Lung (tissue), 12 donors: ENCODE data around the gene ZNF208. TPM values are rescaled to one million over a fixed set of nuclear protein-coding genes. Genes with fewer than 3 reads are reported as not detected.

Experiments
- ATAC-seq: fragments of 200-7000 bp; cut with Tn5 transposase; one replicate; pipeline ENCODE4 v1.9.1; 2020; ENCODE audit warnings: moderate number of reproducible peaks; ENCODE audit not compliant: insufficient read depth, low FRiP score
- DNase-seq, 3 donors: peaks; one replicate each; pipeline ENCODE4 v3.0.0-alpha.2; 2013 to 2017
- H3K27ac ChIP-seq, 2 donors: one replicate each; pipeline ENCODE4 v1.5.1; 2013; ENCODE audit warnings: mild to moderate bottlenecking in 2 of 2, moderate library complexity in 2 of 2, control low read depth in 1 of 2, inconsistent platforms in 1 of 2, low read depth in 1 of 2, low read length in 1 of 2
- H3K27me3 ChIP-seq, 3 donors: one replicate each; pipeline ENCODE4 v1.5.1; 2013; ENCODE audit warnings: low read length in 2 of 3; ENCODE audit not compliant: control insufficient read depth in 3 of 3, insufficient read depth in 3 of 3
- H3K36me3 ChIP-seq, 4 donors: one replicate each; pipeline ENCODE4 v1.5.1; 2013; ENCODE audit warnings: low read length in 4 of 4, mild to moderate bottlenecking in 1 of 4, moderate library complexity in 1 of 4; ENCODE audit not compliant: control insufficient read depth in 4 of 4, insufficient read depth in 4 of 4
- H3K4me1 ChIP-seq, 5 donors: one replicate each; pipeline ENCODE4 v1.5.1; 2013; ENCODE audit warnings: low read length in 5 of 5, mild to moderate bottlenecking in 2 of 5, moderate library complexity in 1 of 5; ENCODE audit not compliant: control insufficient read depth in 5 of 5, insufficient read depth in 5 of 5
- H3K4me3 ChIP-seq: one replicate; pipeline ENCODE4 v1.5.1; 2013; ENCODE audit warnings: mild to moderate bottlenecking, control low read depth, moderate library complexity
- H3K9ac ChIP-seq, 2 donors: one replicate each; pipeline ENCODE4 v1.5.1; 2013; ENCODE audit warnings: low read length in 2 of 2, control low read depth in 1 of 2; ENCODE audit not compliant: insufficient read depth in 1 of 2
- H3K9me3 ChIP-seq, 4 donors: one replicate each; pipeline ENCODE4 v1.5.1; 2013; ENCODE audit warnings: low read length in 3 of 4, mild to moderate bottlenecking in 1 of 4, moderate library complexity in 1 of 4; ENCODE audit not compliant: control insufficient read depth in 4 of 4, insufficient read depth in 3 of 4
- CTCF ChIP-seq: IDR thresholded peaks from 2 replicates; pipeline ENCODE4 v1.5.1; 2012; ENCODE audit warnings: mild to moderate bottlenecking; ENCODE audit errors: control extremely low read depth, extremely low read depth
- WGBS, 2 donors: extraction: QIAGEN DNeasy Blood & Tissue Kit; methylation state at CpG; one replicate each; pipeline ENCODE4 v1.1.7; 2013; 5-methylcytosine and 5-hydroxymethylcytosine counted together
- polyA plus RNA-seq, 2 donors: library from polyadenylated mRNA; stranded (reverse); fragments of 200-250 nt; gene quantifications; one replicate each; pipeline ENCODE4 v1.2.1, GENCODE V29; 2013
- total RNA-seq, 2 donors: library from RNA; depleted of rRNA in 1 of 2; stranded (reverse); fragments of >200 nt in 1 of 2; gene quantifications; one replicate each; pipeline ENCODE4 v1.2.1, GENCODE V29; 2014 to 2021
- donor health status: control.
- donor health status: control.
- donor health status: Bipolar disorder and iron deficiency.
- donor health status: healthy.
- donor health status: DM: yes; HTN: yes; CAD: no.

ZNF208 gene
- total and polyA plus RNA-seq, 4 donors, result 0.17 to 33.8 (median 1.9) TPM

GRCh38 chr19:21908066-21908465, 102.7 kb downstream of the ZNF208 start:
- H3K27me3 ChIP-seq, result no peaks in the 10 kb centered on the region
- DNase-seq (no peak), ATAC-seq (no peak)
- H3K27ac ChIP-seq, result no peak overlapping the region
- H3K4me3 ChIP-seq, result no peak overlapping the region
- H3K9ac ChIP-seq, result no peak overlapping the region
- TF ChIP-seq CTCF, result no peak
- no peaks in the 10 kb centered on the region for H3K36me3 ChIP-seq
- peaks cover 0 to 30% (median 8%) of the 10 kb centered on the region in 4 donors for H3K9me3 ChIP-seq
- 92 to 93% methylated on average over 3 of the region's 3 CpGs for WGBS, 2 donors
- H3K4me1 ChIP-seq, result peaks cover 0 to 1% (median 0%) of the 10 kb centered on the region in 5 donors

- H3K9ac ChIP-seq, result no peak overlapping the region
- H3K27me3 ChIP-seq, result no peaks in the 10 kb centered on the region
- H3K9me3 ChIP-seq, result peaks cover 0 to 27% (median 7%) of the 10 kb centered on the region in 4 donors
- TF ChIP-seq CTCF, result no peak
- peaks cover 0 to 1% (median 0%) of the 10 kb centered on the region in 5 donors for H3K4me1 ChIP-seq
- no peak overlapping the region for H3K4me3 ChIP-seq
- no peak for DNase-seq
- no peaks in the 10 kb centered on the region for H3K36me3 ChIP-seq
- no peak overlapping the region for H3K27ac ChIP-seq
- 85 to 95% methylated on average over 4 of the region's 4 CpGs for WGBS, 2 donors
- no peak for ATAC-seq
Measured at GRCh38 chr19:21907516-21907915, 103.2 kb downstream of the ZNF208 start.

GRCh38 chr19:21902571-21902970, 108.2 kb downstream of the ZNF208 start:
- 77 to 82% methylated on average over 1 of the region's 1 CpG for WGBS, 2 donors
- Histone ChIP-seq H3K36me3 (no peaks in the 10 kb centered on the region), H3K9me3 (peaks cover 0 to 21% (median 7%) of the 10 kb centered on the region in 4 donors), H3K4me1 (no peaks in the 10 kb centered on the region), H3K27ac (no peak overlapping the region), H3K27me3 (no peaks in the 10 kb centered on the region), H3K4me3 (no peak overlapping the region), H3K9ac (no peak overlapping the region)
- TF ChIP-seq CTCF, result no peak
- ATAC-seq (no peak), DNase-seq (no peak)

- Histone ChIP-seq H3K4me1 (no peaks in the 10 kb centered on the region), H3K9me3 (peaks cover 0 to 19% (median 6%) of the 10 kb centered on the region in 4 donors), H3K36me3 (no peaks in the 10 kb centered on the region), H3K4me3 (no peak overlapping the region), H3K27me3 (no peaks in the 10 kb centered on the region), H3K9ac (no peak overlapping the region), H3K27ac (no peak overlapping the region)
- WGBS, 2 donors, result 85 to 89% methylated on average over 3 of the region's 3 CpGs
- TF ChIP-seq CTCF, result no peak
- DNase-seq, result no peak
- ATAC-seq, result no peak
Measured at GRCh38 chr19:21901861-21902260, 108.9 kb downstream of the ZNF208 start.
